Keratinocyte (primary cell): ENCODE data around the gene FITM2.

Experiments
- CTCF ChIP-seq, 3 experiments: IDR thresholded peaks in 1 of 3; conservative IDR thresholded peaks in 1 of 3; optimal IDR thresholded peaks in 1 of 3; 2 replicates in 2 of 3; 3 replicates in 1 of 3; pipeline versions ENCODE3 to v1.5.1; 2011; ENCODE audit warnings: low read length in 3 of 3, mild to moderate bottlenecking in 3 of 3, moderate library complexity in 2 of 3, control low read depth in 1 of 3, inconsistent platforms in 1 of 3; ENCODE audit not compliant: insufficient read depth in 2 of 3; ENCODE audit errors: extremely low read depth in 1 of 3
- EZH2 ChIP-seq: IDR thresholded peaks from one replicate; pipeline ENCODE4 v1.6.1; 2012; ENCODE audit warnings: inconsistent platforms, mild to moderate bottlenecking, low read length, moderate library complexity

- TF ChIP-seq EZH2 (no peak), CTCF (optimal IDR thresholded peaks at IDR 0.05 in 1 of 3, IDR thresholded peaks at IDR 0.05 in 1 of 3, conservative IDR thresholded peaks at IDR 0.05 in 1 of 3; ENCODE audit: extremely low read depth in 1 of 3, insufficient read depth in 2 of 3, low read length in 3 of 3) (no peak)
These were observed 22.8 kb downstream of the FITM2 start for GRCh38 chr20:44288252-44288651.
